HTR-8/SVneo (cell line): Measurements from ENCODE around the gene SPOCK3.
"Not testable (repeated sequence)": the region's sequence is repeated elsewhere in the genome, so short reads cannot be mapped to it uniquely, and the experiment has no call there.

ENCODE experiments used
- DNase-seq: peaks from one replicate; pipeline ENCODE4 v3.0.0; 2011; ENCODE audit warnings: low spot score, mixed read lengths; ENCODE audit not compliant: insufficient read length
- FAIRE-seq: peaks from 2 replicates; lab custom pipeline; 2011; peaks lifted over from hg19 to GRCh38; lab: Jason Lieb, UNC

SPOCK3 gene

GRCh38 chr4:167234316-167234881, at the start of gene SPOCK3:
Gene SPOCK3 (minus strand): TSS chr4:167234494.
- FAIRE-seq (peak; percentile 71), DNase-seq (peak; percentile 36)

DNA sequence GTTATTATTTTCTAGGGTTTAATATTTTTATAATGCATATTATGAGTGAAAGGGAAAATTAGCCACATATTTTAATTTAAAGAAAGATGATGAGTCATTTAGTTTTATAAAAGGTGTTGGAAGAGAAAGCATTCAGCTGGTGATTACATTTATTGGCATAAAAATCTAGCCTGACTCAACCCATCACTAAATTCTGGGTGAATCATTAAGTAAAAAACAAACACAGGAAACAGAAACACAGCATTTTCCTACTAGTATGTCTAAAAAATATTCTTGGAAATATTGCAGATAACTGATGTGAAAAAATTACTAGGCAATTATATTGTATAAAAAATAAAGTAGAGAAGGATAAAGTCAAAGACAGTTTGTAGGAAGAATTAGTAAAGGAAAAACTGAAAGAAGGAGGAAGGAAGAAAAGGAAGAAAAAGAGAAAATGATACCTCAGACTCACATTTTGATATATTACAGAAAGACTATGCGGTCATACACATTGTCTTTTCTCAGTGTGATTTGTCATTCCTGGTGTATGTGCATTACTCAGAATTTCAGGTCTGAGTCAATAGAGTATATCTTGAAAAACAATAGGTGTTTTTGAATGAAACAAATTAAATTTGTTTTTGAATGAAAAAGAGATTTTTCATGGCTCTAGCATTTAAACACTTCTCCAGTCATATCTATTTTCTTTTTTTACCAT, 48.0 kb upstream of the SPOCK3 start:
- FAIRE-seq (no peak), DNase-seq (peak; percentile 18)

GRCh38 chr4:167281545-167281944, 47.3 kb upstream of the SPOCK3 start:
- not testable (repeated sequence) for DNase-seq, FAIRE-seq

GRCh38 chr4:167274351-167274750, 40.1 kb upstream of the SPOCK3 start:
- DNase-seq (no peak), FAIRE-seq (no peak)

GRCh38 chr4:167265231-167265630, 30.9 kb upstream of the SPOCK3 start:
- no peak for DNase-seq
- no peak for FAIRE-seq

DNA sequence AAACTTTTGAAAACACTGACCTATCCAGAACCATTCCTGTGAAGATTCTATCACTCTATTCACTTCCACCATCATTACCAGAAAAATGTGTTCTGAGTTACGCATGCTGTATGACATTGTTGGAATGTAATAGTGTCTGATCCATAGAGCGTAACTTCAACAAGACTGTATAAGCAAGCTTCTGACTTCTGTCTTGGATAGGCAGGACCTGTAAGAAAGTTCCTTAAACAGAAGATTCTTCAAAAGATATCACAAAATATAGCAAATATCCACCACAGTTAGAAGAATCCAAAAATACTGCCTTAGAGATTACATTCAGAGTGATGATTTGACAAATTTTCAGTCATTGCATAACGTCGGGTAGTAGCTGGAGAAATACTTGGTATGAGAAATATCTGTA, 14.0 kb upstream of the SPOCK3 start:
- DNase-seq (no peak), FAIRE-seq (no peak)

DNA sequence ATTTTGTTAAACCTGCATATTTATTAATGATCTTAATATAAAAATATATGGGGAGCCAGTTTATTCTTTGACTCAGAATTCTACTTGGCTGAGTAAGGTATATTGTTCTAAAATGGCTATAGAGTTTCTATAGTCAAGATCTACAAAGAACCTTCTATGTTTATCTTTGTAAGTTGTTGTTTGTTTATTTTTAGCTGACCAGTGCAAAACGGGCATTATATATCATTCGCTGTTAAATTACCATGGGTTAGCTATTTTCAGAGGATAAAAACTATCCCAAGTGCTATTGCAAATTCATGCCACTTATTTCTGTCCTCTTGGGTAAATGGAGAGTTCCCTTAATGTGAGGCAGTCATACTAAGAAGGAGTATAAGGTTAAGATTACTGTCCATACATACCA, 5.3 kb upstream of the SPOCK3 start:
- no peak for FAIRE-seq
- no peak for DNase-seq

DNA sequence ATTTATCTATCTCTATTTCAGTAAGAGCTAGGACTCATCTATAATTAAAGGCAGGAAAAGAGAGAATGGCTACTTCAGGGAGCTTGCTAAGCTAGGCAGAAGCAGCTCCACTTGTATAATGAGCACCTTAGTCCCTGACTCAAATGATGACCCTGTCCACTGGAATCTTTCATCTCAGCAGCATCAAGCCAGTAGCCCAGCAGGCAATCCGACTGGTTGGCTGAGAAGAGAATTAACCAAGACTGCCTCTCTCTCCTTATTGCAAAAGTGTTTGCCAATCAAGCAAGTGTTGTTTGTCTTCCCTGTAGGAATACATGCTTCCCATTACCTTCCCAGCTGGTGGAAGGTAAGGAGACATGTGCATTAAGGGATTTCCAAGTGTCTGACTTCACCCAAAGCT, 3.9 kb upstream of the SPOCK3 start:
- DNase-seq (no peak), FAIRE-seq (no peak)

DNA sequence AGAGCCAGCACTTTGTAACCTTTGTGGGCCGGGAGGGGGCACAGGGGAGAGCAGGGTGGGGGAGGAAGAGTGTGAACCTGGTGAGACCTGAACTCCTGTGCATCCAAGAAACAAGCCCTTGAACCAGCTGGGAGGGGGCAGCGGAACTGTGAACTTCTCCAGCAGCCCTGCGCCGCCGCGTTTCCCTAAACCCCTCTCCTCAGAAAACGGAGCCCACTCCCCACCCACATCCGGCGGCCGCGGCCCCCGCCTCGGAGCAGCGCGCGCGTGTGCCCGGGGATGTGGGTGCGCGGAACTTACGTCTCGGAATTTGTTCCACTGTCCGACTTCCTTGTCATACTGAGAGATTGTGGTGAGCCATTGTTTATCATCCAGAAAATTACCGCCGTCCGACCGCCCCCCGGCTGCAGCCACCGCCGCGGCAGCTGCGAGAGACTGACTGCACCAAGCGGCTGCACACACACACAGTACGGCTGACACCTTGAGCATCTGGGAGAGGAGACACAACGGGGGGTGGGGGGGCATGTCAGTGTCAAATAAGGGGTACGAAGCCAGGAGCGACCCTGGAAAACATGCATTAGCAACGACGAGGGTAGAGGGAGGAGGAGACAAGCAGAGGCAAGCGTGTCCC, 494 bp downstream of the SPOCK3 start:
- no peak for FAIRE-seq
- DNase-seq = peak; percentile 21

DNA sequence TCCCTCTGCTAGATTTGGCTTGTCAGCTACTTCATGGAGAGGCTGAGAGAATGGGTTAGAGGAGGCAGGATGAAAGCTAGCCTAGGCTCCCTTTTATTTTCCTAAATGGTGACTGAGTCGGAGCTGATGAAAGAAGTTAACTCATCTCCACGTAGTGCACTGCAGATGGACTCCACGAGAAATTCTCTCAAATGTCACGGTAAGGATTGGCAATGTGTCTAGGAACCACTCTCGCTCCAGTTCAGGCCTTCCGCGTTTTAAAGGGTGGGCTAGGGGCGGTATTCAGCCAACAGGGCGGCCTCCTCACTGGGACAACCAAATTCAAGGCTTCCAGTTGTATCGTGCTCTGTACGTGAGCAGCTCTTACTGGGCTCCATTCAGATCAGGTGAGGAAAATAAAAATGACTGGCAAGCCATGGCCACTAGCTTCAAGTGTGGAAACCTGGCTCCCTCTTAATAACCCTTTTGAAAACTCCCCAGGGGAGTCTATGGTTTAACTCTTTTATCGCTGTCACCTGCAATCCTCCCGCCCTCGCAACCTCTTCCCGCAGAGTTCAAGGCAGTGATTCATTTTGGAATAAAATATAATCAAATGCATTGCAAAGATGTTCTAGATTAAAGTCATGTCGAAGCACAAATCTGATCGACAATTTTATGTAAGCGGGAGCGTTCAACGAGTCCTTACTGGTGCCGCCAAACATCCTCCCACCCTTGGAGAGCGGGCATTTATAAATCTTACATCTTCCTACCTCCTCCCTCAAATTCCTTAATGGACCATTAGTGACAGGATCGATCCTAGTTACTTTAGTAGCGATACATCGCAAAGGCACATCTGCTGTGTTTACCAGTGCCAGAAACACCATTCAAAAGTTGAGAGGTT, 1.2 kb downstream of the SPOCK3 start:
- FAIRE-seq = peak; percentile 4
- DNase-seq = no peak

DNA sequence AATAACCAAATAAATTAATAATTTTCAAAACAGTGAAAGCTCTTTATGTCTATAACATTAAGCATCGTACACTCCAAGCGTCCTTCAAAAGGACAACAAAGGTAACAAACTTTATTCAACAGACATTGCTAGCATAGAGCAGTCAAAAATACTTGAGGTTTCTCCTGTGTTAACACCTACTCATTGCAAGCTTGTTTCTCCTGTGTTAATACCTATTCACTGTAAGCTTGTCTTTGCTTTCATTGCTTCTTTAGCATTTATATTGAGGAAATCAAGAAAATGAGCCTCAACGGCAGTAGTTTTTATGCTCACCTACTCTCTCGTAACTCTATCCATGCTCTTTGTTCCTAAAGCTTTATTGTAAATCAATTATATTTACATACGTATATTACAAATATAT, 3.5 kb downstream of the SPOCK3 start:
- DNase-seq (no peak), FAIRE-seq (no peak)

DNA sequence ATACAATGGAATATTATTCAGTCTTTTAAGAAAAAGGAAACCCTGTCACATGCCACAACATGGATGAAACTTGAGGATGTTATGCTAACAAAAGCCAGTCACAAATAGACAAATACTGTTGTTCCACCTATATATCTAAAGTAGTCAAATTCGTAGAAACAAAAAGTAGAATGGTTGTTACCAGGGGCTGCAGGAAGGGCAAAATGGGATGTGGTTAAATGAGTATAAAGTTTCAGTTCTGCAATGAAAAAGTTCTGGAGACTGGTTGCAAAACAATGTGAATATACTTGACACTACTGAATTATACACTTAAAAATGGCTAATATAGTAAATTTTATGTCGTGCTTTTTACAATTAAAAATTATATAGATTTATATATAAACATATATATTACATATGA, 12.2 kb downstream of the SPOCK3 start:
- DNase-seq (no peak), FAIRE-seq (no peak)

DNA sequence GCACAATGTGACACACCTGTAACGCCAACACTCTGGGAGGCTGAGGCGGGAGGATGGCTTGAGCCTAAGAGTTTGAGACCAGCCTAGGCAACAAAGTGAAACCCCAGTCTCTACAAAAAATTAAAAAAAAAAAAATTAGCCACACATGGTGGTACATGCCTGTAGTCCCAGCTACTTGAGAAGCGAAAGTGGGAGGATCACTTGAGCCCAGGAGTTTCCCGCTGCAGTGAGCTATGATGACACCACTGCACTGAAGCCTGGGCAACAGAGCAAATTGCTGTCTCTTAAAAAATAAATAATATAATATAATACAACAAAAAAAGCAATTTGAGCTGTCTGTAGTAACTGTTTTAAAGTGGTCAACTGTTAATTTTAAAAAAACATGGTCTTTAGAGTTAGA, 13.2 kb downstream of the SPOCK3 start:
- DNase-seq (no peak), FAIRE-seq (no peak)

GRCh38 chr4:167218022-167218608, 16.2 kb downstream of the SPOCK3 start:
- DNase-seq = no peak
- FAIRE-seq = no peak

DNA sequence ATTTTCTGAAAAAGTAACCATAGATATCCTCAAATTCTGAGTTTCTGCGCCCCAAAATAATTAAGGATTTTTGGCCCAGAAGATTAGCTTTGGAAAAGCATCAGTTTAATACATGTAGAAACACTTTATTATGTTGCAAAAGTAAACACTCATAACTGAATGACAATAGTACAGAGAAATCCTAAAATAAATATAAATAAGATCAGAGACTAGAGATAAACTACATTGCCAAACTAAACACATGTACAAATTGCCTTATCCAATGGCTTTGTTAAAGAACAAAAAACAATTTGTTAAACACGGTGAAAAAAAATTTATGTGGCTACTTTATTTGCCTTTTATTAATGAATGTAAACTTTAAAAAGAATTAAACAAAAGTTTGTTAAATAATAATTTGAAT, 17.5 kb downstream of the SPOCK3 start:
- no peak for DNase-seq
- FAIRE-seq = no peak

DNA sequence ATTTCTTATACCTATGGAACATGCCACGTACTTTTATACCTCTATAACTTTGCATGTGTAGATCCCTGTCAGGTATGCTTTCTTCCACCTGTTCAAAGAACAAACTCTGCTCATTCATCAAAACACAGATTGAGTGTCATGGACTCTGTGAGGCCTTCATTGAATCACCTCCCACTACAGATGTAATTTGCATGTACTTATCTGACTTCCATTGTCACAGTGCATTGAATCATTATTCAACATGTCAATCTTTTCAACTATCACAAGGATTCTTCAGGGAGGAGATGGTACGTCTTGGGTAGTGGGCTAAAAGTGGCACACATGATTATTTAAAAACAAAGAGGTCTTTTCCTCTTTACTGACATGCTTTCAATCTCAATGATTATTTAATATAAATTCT, 24.1 kb downstream of the SPOCK3 start:
- FAIRE-seq (no peak), DNase-seq (no peak)

GRCh38 chr4:167196344-167197012, 37.8 kb downstream of the SPOCK3 start:
- FAIRE-seq (no peak), DNase-seq (no peak)

DNA sequence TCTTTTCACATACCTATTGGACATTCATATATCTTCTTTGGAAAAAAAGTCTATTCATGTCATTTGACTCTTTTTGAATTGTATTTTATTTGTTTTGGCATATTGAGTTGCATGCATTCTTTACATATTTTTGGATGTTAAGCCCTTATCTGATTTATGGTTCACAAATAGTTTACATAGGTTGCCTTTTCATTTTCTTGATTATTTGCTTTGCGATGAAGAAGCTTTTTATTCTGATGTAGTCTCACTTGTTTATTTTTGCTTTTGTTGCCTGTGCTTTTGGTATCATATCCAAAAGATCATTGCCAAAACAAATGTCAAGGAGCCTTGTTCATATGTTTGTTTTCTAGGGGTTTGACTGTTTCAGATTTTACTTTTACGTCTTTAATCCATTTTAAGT, 43.9 kb downstream of the SPOCK3 start:
- FAIRE-seq (no peak), DNase-seq (no peak)

DNA sequence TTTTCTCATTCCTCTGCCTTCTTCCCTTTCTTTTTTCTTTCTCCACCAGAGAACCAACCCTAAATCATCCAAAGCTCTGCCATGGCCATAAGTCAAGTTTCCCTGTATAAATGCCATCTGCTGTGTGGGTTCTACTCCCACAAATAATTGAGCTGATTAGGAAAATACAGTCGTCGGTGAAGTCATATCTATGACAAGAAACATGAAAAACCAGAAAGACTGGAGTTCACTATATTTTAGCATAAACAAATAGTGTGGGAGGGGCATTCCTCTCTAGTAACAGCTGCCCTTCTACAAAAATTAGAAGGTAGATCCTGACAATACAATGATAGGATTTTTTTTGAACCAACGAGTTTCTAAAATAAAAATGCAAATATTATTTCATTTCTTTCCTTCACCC, 48.8 kb downstream of the SPOCK3 start:
- no peak for FAIRE-seq
- DNase-seq = no peak

GRCh38 chr4:167183036-167183435, 51.3 kb downstream of the SPOCK3 start:
- DNase-seq = no peak
- FAIRE-seq = no peak
